SK-N-SH treated with all-trans-retinoic acid at 6 μM for 48 hours (cell line): Measurements from ENCODE around the gene DNLZ.

ENCODE experiments used
- ATAC-seq: fragments of 200-7000 bp; cut with Tn5 transposase; 3 replicates; pipeline ENCODE4 v1.9.1; 2020; ENCODE audit warnings: mild to moderate bottlenecking, moderate library complexity
- ARNTL ChIP-seq: fragments of 450-650 bp; formaldehyde crosslinking; IDR thresholded peaks from 2 replicates; pipeline ENCODE4 v1.5.0; 2020; ENCODE audit warnings: low read depth, mild to moderate bottlenecking, moderate library complexity, borderline replicate concordance
- BACH2 ChIP-seq: fragments of 250-450 bp; sonication (Bioruptor Pico); IDR thresholded peaks from 2 replicates; pipeline ENCODE4 v1.9.0; 2021; ENCODE audit warnings: mild to moderate bottlenecking, borderline replicate concordance
- CREB5 ChIP-seq: fragments of 250-450 bp; sonication (Bioruptor Pico); IDR thresholded peaks from 2 replicates; pipeline ENCODE4 v1.5.1; 2020; ENCODE audit warnings: low read depth, mild to moderate bottlenecking, moderate library complexity
- CSDC2 ChIP-seq: fragments of 250-450 bp; sonication (Bioruptor Pico); IDR thresholded peaks from 2 replicates; pipeline ENCODE4 v1.5.0; 2020; ENCODE audit warnings: mild to moderate bottlenecking, moderate library complexity
- CSRNP3 ChIP-seq: fragments of 250-450 bp; sonication (Bioruptor Pico); IDR thresholded peaks from 2 replicates; pipeline ENCODE4 v1.5.1; 2021; ENCODE audit warnings: mild to moderate bottlenecking, moderate library complexity
- ESRRG ChIP-seq: fragments of 250-450 bp; sonication (Bioruptor Pico); IDR thresholded peaks from 2 replicates; pipeline ENCODE4 v1.6.1; 2021; ENCODE audit warnings: mild to moderate bottlenecking
- GLIS3 ChIP-seq: fragments of 250-450 bp; sonication (Bioruptor Pico); IDR thresholded peaks from 2 replicates; pipeline ENCODE4 v1.5.0; 2020; ENCODE audit warnings: mild to moderate bottlenecking, moderate library complexity
- OSR1 ChIP-seq: fragments of 250-450 bp; sonication (Bioruptor Pico); IDR thresholded peaks from 2 replicates; pipeline ENCODE4 v1.8.0; 2022; ENCODE audit warnings: moderate library complexity, mild to moderate bottlenecking, inconsistent platforms
- PATZ1 ChIP-seq: fragments of 250-450 bp; sonication (Bioruptor Pico); IDR thresholded peaks from 2 replicates; pipeline ENCODE4 v1.8.0; 2020; ENCODE audit warnings: mild to moderate bottlenecking, moderate library complexity, borderline replicate concordance
- POU6F1 ChIP-seq: fragments of 250-450 bp; sonication (Bioruptor Pico); IDR thresholded peaks from 2 replicates; pipeline ENCODE4 v1.8.0; 2021; ENCODE audit warnings: low read depth, mild to moderate bottlenecking, moderate library complexity, borderline replicate concordance
- PPARA ChIP-seq: fragments of 250-450 bp; sonication (Bioruptor Pico); IDR thresholded peaks from 2 replicates; pipeline ENCODE4 v1.5.0; 2020; ENCODE audit warnings: mild to moderate bottlenecking, borderline replicate concordance
- RARB ChIP-seq: fragments of 250-450 bp; sonication (Bioruptor Pico); IDR thresholded peaks from 2 replicates; pipeline ENCODE4 v1.8.0; 2021; ENCODE audit warnings: mild to moderate bottlenecking, moderate library complexity
- TOX ChIP-seq: fragments of 250-450 bp; sonication (Bioruptor Pico); IDR thresholded peaks from 2 replicates; pipeline ENCODE4 v1.8.0; 2021; ENCODE audit warnings: mild to moderate bottlenecking, moderate library complexity, borderline replicate concordance
- TSHZ2 ChIP-seq: fragments of 250-450 bp; sonication (Bioruptor Pico); IDR thresholded peaks from 2 replicates; pipeline ENCODE4 v1.5.0; 2020; ENCODE audit warnings: mild to moderate bottlenecking, moderate library complexity
- ZC3H10 ChIP-seq: fragments of 250-450 bp; sonication (Bioruptor Pico); IDR thresholded peaks from 2 replicates; pipeline ENCODE4 v1.5.1; 2021; ENCODE audit warnings: mild to moderate bottlenecking, moderate library complexity
- ZFP3 ChIP-seq: fragments of 250-450 bp; sonication (Bioruptor Pico); IDR thresholded peaks from 2 replicates; pipeline ENCODE4 v1.5.0; 2020; ENCODE audit warnings: mild to moderate bottlenecking, moderate library complexity
- ZFP30 ChIP-seq: fragments of 450-650 bp; formaldehyde crosslinking; IDR thresholded peaks from 2 replicates; pipeline ENCODE4 v1.5.0; 2022; ENCODE audit warnings: mild to moderate bottlenecking, moderate library complexity
- ZNF565 ChIP-seq: fragments of 450-650 bp; formaldehyde crosslinking; conservative IDR thresholded peaks from 2 replicates; pipeline ENCODE4 v1.5.0; 2020; ENCODE audit warnings: low read depth, mild to moderate bottlenecking, moderate library complexity
- ZNF70 ChIP-seq: fragments of 450-650 bp; formaldehyde crosslinking; IDR thresholded peaks from 2 replicates; pipeline ENCODE4 v1.5.0; 2020; ENCODE audit warnings: mild to moderate bottlenecking, moderate library complexity
- ZNF8 ChIP-seq: fragments of 450-650 bp; formaldehyde crosslinking; IDR thresholded peaks from 2 replicates; pipeline ENCODE4 v1.5.0; 2020; ENCODE audit warnings: mild to moderate bottlenecking, moderate library complexity

The DNLZ gene

GRCh38 chr9:136343884-136344269 lies 19.7 kb downstream of the DNLZ start:
- TF ChIP-seq TOX (no peak), OSR1 (CRISPR knock-in tag) (no peak), POU6F1 (no peak), ARNTL (CRISPR knock-in tag) (no peak), PPARA (CRISPR knock-in tag) (no peak), ZC3H10 (CRISPR knock-in tag) (no peak), PATZ1 (CRISPR knock-in tag) (no peak), ZNF8 (CRISPR knock-in tag) (no peak), RARB (no peak)
- TF ChIP-seq, all 23 proteins: peak for 0
- ATAC-seq = no peak

GRCh38 chr9:136343121-136343883 lies 20.2 kb downstream of the DNLZ start:
- ATAC-seq = no peak
- TF ChIP-seq ARNTL (CRISPR knock-in tag) = no peak
- no peak for TF ChIP-seq TOX
- no peak for TF ChIP-seq CREB5 (CRISPR knock-in tag)
- TF ChIP-seq CSDC2 = no peak
- TF ChIP-seq ZFP3 (CRISPR knock-in tag) = no peak
- no peak for TF ChIP-seq TSHZ2 (CRISPR knock-in tag)
- TF ChIP-seq ESRRG = no peak
- TF ChIP-seq ZNF565 (CRISPR knock-in tag) = no peak
- TF ChIP-seq OSR1 (CRISPR knock-in tag) = no peak
- TF ChIP-seq CSRNP3 (CRISPR knock-in tag) = no peak
- no peak for TF ChIP-seq POU6F1
- no peak for TF ChIP-seq ZNF70 (CRISPR knock-in tag)
- TF ChIP-seq BACH2 = no peak
- TF ChIP-seq ZC3H10 (CRISPR knock-in tag) = no peak
- no peak for TF ChIP-seq GLIS3 (CRISPR knock-in tag)
- TF ChIP-seq ZFP30 (CRISPR knock-in tag) = no peak
